Esophagus squamous epithelium (tissue), 4 donors: ENCODE data around the gene PPP3CA.

ENCODE experiments used
- POLR2A ChIP-seq, 4 donors: fragments of 450-650 bp; IDR thresholded peaks; one replicate each; pipeline ENCODE4 v1.6.1; 2017; ENCODE audit warnings: antibody characterized with exemption in 4 of 4, mild to moderate bottlenecking in 4 of 4, moderate library complexity in 3 of 4
- TF ChIP-seq, protein P1 (sequence below), 6 experiments: fragments of 450-650 bp in 4 of 6; fragments of 200-600 bp in 2 of 6; sonication (generic) in 2 of 6; IDR thresholded peaks; one replicate each; pipeline ENCODE4 v1.5.1; 2016 to 2019; ENCODE audit warnings: antibody characterized with exemption in 6 of 6, mild to moderate bottlenecking in 4 of 6, moderate library complexity in 4 of 6

DNA sequence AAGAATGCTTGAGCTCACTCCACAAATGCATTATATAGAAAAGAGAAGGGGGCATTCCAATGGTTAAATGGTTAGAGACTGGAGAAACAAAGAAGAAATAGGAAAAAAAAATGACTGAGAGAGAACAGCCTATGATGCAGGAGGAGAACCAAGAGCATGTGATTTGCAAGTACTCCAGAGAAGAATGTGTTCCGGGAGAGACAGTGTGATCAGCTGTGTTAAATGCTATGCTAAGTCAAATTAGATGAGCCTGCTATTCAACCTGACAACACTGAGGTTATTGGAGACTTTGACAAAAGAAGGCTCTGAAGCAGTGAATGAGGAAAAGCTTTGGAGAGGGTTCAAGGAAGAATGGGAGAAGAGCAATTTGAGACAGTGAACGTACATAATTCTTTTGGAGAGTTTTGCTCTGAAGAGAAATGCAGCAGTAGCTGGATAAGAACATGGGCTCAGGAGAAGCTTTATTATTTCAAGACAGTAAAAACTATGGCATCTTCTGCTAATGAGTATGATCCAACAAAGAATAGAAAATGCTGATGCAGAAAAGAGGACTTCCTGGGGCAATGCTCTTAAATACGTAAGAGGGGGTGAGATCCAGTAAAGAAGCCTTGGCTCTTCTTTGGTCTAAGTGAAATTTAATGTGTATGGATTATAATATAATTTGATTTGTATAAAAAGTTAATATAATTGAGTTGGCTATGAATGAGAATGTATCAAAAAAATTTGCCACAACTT lies 66.3 kb downstream of the PPP3CA start:
- TF ChIP-seq, protein P1, sequence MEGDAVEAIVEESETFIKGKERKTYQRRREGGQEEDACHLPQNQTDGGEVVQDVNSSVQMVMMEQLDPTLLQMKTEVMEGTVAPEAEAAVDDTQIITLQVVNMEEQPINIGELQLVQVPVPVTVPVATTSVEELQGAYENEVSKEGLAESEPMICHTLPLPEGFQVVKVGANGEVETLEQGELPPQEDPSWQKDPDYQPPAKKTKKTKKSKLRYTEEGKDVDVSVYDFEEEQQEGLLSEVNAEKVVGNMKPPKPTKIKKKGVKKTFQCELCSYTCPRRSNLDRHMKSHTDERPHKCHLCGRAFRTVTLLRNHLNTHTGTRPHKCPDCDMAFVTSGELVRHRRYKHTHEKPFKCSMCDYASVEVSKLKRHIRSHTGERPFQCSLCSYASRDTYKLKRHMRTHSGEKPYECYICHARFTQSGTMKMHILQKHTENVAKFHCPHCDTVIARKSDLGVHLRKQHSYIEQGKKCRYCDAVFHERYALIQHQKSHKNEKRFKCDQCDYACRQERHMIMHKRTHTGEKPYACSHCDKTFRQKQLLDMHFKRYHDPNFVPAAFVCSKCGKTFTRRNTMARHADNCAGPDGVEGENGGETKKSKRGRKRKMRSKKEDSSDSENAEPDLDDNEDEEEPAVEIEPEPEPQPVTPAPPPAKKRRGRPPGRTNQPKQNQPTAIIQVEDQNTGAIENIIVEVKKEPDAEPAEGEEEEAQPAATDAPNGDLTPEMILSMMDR (IDR thresholded peaks at IDR 0.05): no peak
- no peak for TF ChIP-seq POLR2A (IDR thresholded peaks at IDR 0.05)
